Dermis lymphatic vessel endothelial cell (primary cell): ENCODE data around the gene CHKA. TPM values are rescaled to one million over a fixed set of nuclear protein-coding genes. Genes with fewer than 3 reads are reported as not detected.

Source experiments
- total RNA-seq: library from RNA; depleted of rRNA; stranded (reverse); fragments of >200 nt; gene quantifications from 2 replicates; pipeline ENCODE4 v1.2.1, GENCODE V29; 2014

CHKA gene
- 31.9 and 45.6 TPM in 2 replicates for total RNA-seq

GRCh38 chr11:68121067-68121899, at the start of gene CHKA:
Gene CHKA, minus strand, starts transcription at chr11:68121388. Its CDS starts 211 bp downstream, at chr11:68121177.

DNA sequence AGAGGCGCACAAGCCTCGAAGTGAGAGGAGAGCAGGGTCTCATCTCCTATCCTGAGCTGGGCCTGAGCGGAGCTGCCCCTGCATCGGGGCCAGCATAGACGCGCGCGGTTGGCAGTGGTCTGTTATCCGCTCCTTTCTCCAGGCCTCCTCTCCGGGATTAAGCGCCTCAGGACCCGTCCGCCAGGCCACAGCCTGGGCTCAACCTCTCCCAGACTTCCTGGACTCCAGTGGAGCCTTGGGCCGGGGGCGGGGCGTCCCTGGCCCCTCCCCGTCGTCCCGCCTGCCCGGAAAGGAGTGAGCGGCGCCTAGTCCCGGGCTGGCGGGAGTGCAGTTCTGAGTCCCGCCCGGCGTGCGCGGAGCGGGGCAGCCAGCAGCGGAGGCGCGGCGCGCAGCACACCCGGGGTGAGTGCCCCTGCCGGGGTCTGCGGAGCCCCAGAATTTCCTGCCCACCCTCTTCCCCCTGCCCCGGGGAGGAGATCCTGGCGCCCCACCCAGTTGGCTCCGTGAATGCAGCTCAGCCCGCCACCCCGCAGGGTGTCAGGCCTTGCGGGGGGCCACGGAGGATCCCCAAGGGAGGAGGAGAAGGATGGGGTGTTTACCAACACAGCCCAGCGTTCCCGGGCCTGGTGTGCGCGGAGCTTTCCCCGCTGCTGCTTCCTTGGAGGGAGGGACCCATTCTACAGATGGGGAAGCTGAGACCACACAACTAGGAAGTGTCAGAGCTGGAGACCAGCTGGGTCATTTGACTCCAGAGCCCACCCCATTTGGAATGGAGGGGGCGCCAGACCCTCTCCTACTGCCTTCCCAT, 82.3 kb downstream of the CHKA start, which contains the start of gene TCIRG1:
Gene TCIRG1 (plus strand): TSS at position 308 of the 808 bp plus-strand sequence. CDS start 2,247 bp downstream, outside the sequence.

DNA sequence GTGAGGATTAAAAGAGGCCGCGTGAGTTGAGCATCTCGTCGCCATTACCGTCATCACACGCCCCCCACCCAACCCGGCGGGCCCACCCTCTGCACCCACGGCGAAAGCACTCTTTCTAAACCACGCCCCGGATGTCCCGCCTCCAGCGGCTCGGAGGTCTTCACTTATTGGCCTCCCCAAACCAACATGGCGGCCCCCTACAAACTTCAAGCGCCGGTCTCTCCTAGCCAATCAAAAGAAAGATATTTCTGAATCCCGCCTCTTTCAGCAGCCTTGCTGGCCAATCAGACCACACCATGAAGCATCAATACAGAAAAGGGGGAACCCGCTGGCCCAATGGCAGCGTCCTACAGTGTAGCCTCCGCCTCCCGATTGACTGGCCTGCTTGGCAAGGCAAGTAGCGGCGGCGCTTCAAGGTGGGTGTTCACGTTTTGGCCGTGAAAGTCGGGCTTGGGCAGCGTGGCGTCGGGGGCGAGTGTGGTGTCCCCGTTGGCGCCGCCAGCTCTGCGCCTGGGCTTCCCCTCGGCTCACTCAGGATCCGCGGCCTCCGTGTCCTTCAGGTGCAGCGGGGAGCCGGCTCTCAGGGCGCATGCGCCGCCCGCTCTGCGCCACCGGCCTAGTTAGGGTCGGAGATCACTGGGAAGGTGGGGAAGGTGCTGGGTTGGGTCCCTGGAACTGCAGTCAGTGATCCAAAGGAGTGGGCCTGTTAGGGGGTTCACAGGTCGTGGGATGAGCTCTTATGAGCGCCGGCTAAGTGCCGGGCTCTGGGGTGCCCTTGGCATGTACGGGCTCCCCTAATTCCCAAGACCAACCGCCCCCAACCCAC, 90.7 kb downstream of the CHKA start, which contains the start of gene NDUFS8:
Gene NDUFS8 (plus strand): TSS at position 364 of the 826 bp plus-strand sequence. CDS start 1,471 bp downstream, outside the sequence.

GRCh38 chr11:68010090-68011041, 110.8 kb downstream of the CHKA start, which contains the start of gene ALDH3B1:
Gene ALDH3B1, plus strand, starts transcription at chr11:68010327. Its CDS starts 4,971 bp downstream, at chr11:68015298.

DNA sequence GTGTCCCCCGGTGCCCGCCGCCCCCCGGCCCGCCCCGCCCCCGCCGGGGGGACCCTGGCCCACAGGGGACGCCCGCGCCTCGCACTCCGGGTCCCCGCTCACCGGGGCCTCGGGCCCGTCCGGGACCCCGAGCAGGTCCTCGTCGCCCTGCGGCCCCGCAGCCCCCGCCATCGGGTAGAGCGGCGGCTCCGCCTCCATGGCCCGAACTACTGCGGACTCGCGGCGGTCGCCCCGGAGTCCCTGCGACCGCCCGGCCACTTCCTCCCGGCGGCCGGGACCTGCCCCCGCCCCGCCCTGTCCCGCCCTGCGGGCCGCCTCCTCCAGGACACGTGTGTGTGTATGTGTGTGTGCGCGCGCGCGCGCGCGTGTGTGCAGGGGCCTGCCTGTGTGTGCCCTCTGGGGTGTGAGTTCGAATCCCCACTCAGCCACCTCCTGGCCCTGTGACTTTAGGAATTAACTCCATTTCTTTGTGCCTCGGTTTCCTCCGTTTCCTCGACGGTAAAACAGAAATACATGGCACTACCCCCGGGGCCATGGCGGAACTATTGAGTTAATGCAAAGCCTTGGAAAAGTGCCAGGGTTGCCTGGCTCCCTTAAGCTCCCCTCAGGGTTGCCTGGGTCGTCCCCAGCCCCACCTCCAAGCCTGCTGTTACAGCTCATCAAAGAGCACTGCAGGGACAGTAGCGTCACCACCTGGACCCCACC, 117.2 kb downstream of the CHKA start, which contains the start of gene UNC93B1:
Gene UNC93B1 (minus strand): TSS at position 252 of the 705 bp plus-strand sequence. CDS start 54 bp downstream, at position 198.

Other genes starting within 250 kb of the CHKA start
- gene UNC93B1, start 117.3 kb downstream of the CHKA start, total RNA-seq, result 22.1 and 25.6 TPM in 2 replicates
- 0.52 and 0.87 TPM in 2 replicates for gene ALDH3B1, start 111.1 kb downstream of the CHKA start, total RNA-seq
- 64.8 and 109 TPM in 2 replicates for gene NDUFS8, start 90.7 kb downstream of the CHKA start, total RNA-seq
- 43.9 and 45.9 TPM in 2 replicates for gene TCIRG1, start 82.4 kb downstream of the CHKA start, total RNA-seq
- gene KMT5B, start 91.9 kb upstream of the CHKA start, total RNA-seq, result 26.9 and 35.3 TPM in 2 replicates
- gene C11orf24, start 150.6 kb upstream of the CHKA start, total RNA-seq, result 2.8 and 6.2 TPM in 2 replicates
- 94.7 and 118 TPM in 2 replicates for gene LRP5, start 191.2 kb upstream of the CHKA start, total RNA-seq